ENCODE data around the gene UBD.

UBD gene

GRCh38 chr6:29531668-29532067, 27.9 kb downstream of the UBD start:
- peak; percentile 56 for DNase-seq (ENCODE audit: extremely low spot score)
- TF ChIP-seq CTCF (IDR thresholded peaks at IDR 0.05; ENCODE audit: control extremely low read depth, extremely low read depth, low read depth, missing control alignments), result no peak
- ChIA-PET POLR2A (no interaction called here), CTCF (interaction anchor here (0.9 to 1.5 kb wide), 3 partner anchors 9 to 157 kb away, joined by 3 to 4 read pairs (median 3); partner anchors contain the start of gene OR12D3)

- TF ChIP-seq CTCF (IDR thresholded peaks at IDR 0.05; ENCODE audit: control extremely low read depth, extremely low read depth, low read depth, missing control alignments), result no peak
- POLR2A ChIA-PET, result no interaction called here
- DNase-seq (ENCODE audit: extremely low spot score), result no peak
- CTCF ChIA-PET, result interaction anchor here (1.1 kb wide), 1 partner anchor 9 kb away, joined by 3 read pairs; no protein-coding TSS in a partner anchor
Measured at GRCh38 chr6:29530671-29531310, 28.7 kb downstream of the UBD start.

- ChIA-PET POLR2A (no interaction called here), CTCF (no interaction called here)
- no peak for DNase-seq (ENCODE audit: extremely low spot score)
- TF ChIP-seq CTCF (IDR thresholded peaks at IDR 0.05; ENCODE audit: control extremely low read depth, extremely low read depth, low read depth, missing control alignments), result no peak
Measured at GRCh38 chr6:29529956-29530355, 29.6 kb downstream of the UBD start.

- POLR2A ChIA-PET, result no interaction called here
Measured at GRCh38 chr6:29528988-29529560, 30.5 kb downstream of the UBD start.

GRCh38 chr6:29528300-29528931, 31.1 kb downstream of the UBD start:
- POLR2A ChIA-PET, result no interaction called here
- DNase-seq (ENCODE audit: extremely low spot score), result no peak
- CTCF ChIA-PET, result no interaction called here

More at GRCh38 chr6:29528988-29529560, 30.5 kb downstream of the UBD start:
- CTCF ChIA-PET, result no interaction called here
- DNase-seq (ENCODE audit: extremely low spot score), result no peak
- no peak for TF ChIP-seq CTCF (IDR thresholded peaks at IDR 0.05; ENCODE audit: control extremely low read depth, extremely low read depth, low read depth, missing control alignments)

GRCh38 chr6:29527564-29527963, 32.0 kb downstream of the UBD start:
- no peak for TF ChIP-seq CTCF (IDR thresholded peaks at IDR 0.05; ENCODE audit: control extremely low read depth, extremely low read depth, low read depth, missing control alignments)
- POLR2A ChIA-PET, result no interaction called here
- no peak for DNase-seq (ENCODE audit: extremely low spot score)
- CTCF ChIA-PET, result interaction anchor here (0.9 kb wide), 1 partner anchor 16 kb away, joined by 3 read pairs; no protein-coding TSS in a partner anchor

More at GRCh38 chr6:29528300-29528931, 31.1 kb downstream of the UBD start:
- TF ChIP-seq CTCF (IDR thresholded peaks at IDR 0.05; ENCODE audit: control extremely low read depth, extremely low read depth, low read depth, missing control alignments), result no peak
